Osteoblast (primary cell): ENCODE data around the gene KIRREL3. TPM values are rescaled to one million over a fixed set of nuclear protein-coding genes. Genes with fewer than 3 reads are reported as not detected.

Experiments used
- DNase-seq: peaks from one replicate; pipeline ENCODE4 v3.0.0; 2011; ENCODE audit warnings: low spot score, mixed read lengths; ENCODE audit not compliant: insufficient read length; ENCODE audit errors: missing footprints
- H2AFZ ChIP-seq: 2 replicates; pipeline ENCODE4 v1.6.0; 2011; ENCODE audit warnings: mild to moderate bottlenecking, low read length
- H3K27ac ChIP-seq: 2 replicates; pipeline ENCODE4 v1.5.1; 2011; ENCODE audit warnings: mild to moderate bottlenecking, low read depth, low read length, moderate library complexity
- H3K27me3 ChIP-seq: 2 replicates; pipeline ENCODE4 v1.6.0; 2012; ENCODE audit warnings: mild to moderate bottlenecking, control low read depth, inconsistent platforms, low read length, moderate library complexity; ENCODE audit not compliant: insufficient read depth
- H3K36me3 ChIP-seq: 2 replicates; pipeline ENCODE4 v1.5.1; 2011; ENCODE audit warnings: mild to moderate bottlenecking, low read length, control low read depth, moderate library complexity; ENCODE audit not compliant: insufficient read depth
- H3K4me1 ChIP-seq: 2 replicates; pipeline ENCODE4 v1.5.1; 2011; ENCODE audit warnings: mild to moderate bottlenecking, low read length, control low read depth, moderate library complexity; ENCODE audit not compliant: insufficient read depth
- H3K4me2 ChIP-seq: 2 replicates; pipeline ENCODE4 v1.6.0; 2011; ENCODE audit warnings: mild to moderate bottlenecking, low read length; ENCODE audit not compliant: insufficient read depth
- H3K4me3 ChIP-seq: fragments of 200-600 bp; sonication (generic); 3 replicates; pipeline ENCODE4 v1.5.1; 2012; ENCODE audit warnings: mild to moderate bottlenecking, low read length, inconsistent platforms; ENCODE audit not compliant: insufficient read depth
- H3K79me2 ChIP-seq: 2 replicates; pipeline ENCODE4 v1.6.0; 2012; ENCODE audit warnings: mild to moderate bottlenecking, low read length, control low read depth, inconsistent platforms; ENCODE audit not compliant: insufficient read depth
- H3K9me3 ChIP-seq: 2 replicates; pipeline ENCODE4 v1.5.1; 2011; ENCODE audit warnings: low read depth, low read length, control low read depth
- H4K20me1 ChIP-seq: 2 replicates; pipeline ENCODE4 v1.6.0; 2012; ENCODE audit warnings: mild to moderate bottlenecking, low read length, control low read depth; ENCODE audit not compliant: insufficient read depth
- total RNA-seq: library from RNA; depleted of rRNA; stranded (reverse); fragments of >200 nt; gene quantifications from 2 replicates; pipeline ENCODE4 v1.2.3, GENCODE V29; 2012
- TF ChIP-seq, protein P1 (sequence below): IDR thresholded peaks from 2 replicates; pipeline ENCODE4 v1.5.1; 2011; ENCODE audit warnings: mild to moderate bottlenecking, low read depth, low read length, moderate library complexity; ENCODE audit errors: extremely low read depth

Gene KIRREL3
- total RNA-seq, 1 donor, result 3.6 TPM

DNA sequence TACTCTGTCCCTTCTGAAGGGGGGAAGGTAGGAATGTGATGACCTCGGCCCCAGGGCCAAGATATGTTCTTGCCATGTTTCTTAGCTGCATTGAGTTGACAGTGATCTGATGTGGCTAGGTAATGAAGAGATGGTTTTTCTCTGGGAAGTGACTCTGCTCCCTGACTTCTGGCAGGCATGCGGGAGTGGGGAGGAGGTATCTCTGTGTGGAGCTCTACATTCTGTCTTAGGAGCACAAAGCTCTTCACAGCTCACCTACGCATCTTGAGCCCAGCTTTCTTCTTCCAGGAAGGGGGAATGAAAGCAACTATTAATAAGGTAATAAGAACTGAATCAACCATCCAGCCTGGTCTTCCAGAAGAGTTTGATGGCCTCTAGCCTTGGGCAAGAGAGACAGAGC is 404.1 kb downstream of the KIRREL3 start:
- H3K36me3 ChIP-seq, result no peaks in the 10 kb centered on the region
- H3K4me1 ChIP-seq, result peaks cover 3% of the 10 kb centered on the region
- H4K20me1 ChIP-seq, result peaks cover 3% of the 10 kb centered on the region
- no peak overlapping the region for H3K27ac ChIP-seq
- no peak overlapping the region for H3K4me2 ChIP-seq
- H3K9me3 ChIP-seq, result no peaks in the 10 kb centered on the region
- no peak overlapping the region for H2AFZ ChIP-seq
- no peaks in the 10 kb centered on the region for H3K27me3 ChIP-seq
- DNase-seq, result no peak
- H3K79me2 ChIP-seq, result no peaks in the 10 kb centered on the region
- no peak overlapping the region for H3K4me3 ChIP-seq
- TF ChIP-seq, protein P1, sequence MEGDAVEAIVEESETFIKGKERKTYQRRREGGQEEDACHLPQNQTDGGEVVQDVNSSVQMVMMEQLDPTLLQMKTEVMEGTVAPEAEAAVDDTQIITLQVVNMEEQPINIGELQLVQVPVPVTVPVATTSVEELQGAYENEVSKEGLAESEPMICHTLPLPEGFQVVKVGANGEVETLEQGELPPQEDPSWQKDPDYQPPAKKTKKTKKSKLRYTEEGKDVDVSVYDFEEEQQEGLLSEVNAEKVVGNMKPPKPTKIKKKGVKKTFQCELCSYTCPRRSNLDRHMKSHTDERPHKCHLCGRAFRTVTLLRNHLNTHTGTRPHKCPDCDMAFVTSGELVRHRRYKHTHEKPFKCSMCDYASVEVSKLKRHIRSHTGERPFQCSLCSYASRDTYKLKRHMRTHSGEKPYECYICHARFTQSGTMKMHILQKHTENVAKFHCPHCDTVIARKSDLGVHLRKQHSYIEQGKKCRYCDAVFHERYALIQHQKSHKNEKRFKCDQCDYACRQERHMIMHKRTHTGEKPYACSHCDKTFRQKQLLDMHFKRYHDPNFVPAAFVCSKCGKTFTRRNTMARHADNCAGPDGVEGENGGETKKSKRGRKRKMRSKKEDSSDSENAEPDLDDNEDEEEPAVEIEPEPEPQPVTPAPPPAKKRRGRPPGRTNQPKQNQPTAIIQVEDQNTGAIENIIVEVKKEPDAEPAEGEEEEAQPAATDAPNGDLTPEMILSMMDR, result no peak

DNA sequence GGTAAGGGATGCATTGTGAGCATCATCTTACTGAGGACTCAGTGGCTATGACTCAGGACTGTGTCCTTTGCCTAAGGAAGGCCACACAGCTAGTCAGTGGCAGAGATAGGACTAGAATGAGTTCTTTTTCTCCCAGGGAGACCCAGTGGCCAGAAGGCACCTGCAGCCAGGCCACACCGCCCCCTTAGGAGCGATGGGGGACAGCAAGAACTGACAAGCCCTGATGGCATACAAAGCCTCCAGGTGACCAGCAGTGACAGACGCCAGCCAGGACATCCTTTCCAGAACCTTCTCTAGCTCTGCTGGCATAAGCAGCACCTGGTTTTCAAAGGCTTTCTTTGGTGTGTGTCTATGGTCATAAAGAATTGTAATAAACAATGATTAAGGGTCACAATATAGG is 405.0 kb downstream of the KIRREL3 start:
- TF ChIP-seq, protein P1, result no peak
- peaks cover 3% of the 10 kb centered on the region for H3K4me1 ChIP-seq
- DNase-seq, result no peak
- no peak overlapping the region for H3K27ac ChIP-seq
- H3K4me3 ChIP-seq, result no peak overlapping the region
- no peak overlapping the region for H2AFZ ChIP-seq
- H3K9me3 ChIP-seq, result no peaks in the 10 kb centered on the region
- no peaks in the 10 kb centered on the region for H3K79me2 ChIP-seq
- H4K20me1 ChIP-seq, result peaks cover 3% of the 10 kb centered on the region
- H3K4me2 ChIP-seq, result no peak overlapping the region
- no peaks in the 10 kb centered on the region for H3K36me3 ChIP-seq
- H3K27me3 ChIP-seq, result no peaks in the 10 kb centered on the region

DNA sequence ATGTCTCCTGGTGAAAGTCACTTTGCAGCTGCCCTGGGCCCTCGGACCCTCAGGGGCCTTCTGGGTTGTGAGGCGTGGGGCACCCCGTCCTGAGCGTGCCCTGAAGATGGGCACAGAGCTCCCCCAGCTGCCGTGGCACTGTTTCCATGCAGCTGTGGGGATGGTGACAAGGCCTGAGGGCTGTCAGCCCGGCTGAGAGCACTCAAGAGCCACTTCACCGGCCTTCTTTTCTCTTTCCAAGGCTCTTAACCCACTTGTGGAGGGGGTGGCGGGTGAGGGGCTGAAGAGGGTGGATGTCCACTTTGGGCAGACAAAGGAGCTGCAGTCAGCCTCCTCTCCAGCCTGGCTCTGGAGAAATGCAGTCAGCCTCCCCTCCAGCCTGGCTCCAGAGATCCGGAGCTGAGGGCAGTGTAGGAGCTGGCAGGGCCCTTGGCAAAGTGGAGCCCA is 405.6 kb downstream of the KIRREL3 start:
- Histone ChIP-seq H3K36me3 (no peaks in the 10 kb centered on the region), H3K4me1 (peaks cover 3% of the 10 kb centered on the region), H3K9me3 (no peaks in the 10 kb centered on the region), H3K79me2 (no peaks in the 10 kb centered on the region), H4K20me1 (peaks cover 1% of the 10 kb centered on the region), H2AFZ (no peak overlapping the region), H3K27me3 (no peaks in the 10 kb centered on the region), H3K4me3 (no peak overlapping the region), H3K27ac (no peak overlapping the region), H3K4me2 (no peak overlapping the region)
- no peak for DNase-seq
- TF ChIP-seq, protein P1, result no peak

DNA sequence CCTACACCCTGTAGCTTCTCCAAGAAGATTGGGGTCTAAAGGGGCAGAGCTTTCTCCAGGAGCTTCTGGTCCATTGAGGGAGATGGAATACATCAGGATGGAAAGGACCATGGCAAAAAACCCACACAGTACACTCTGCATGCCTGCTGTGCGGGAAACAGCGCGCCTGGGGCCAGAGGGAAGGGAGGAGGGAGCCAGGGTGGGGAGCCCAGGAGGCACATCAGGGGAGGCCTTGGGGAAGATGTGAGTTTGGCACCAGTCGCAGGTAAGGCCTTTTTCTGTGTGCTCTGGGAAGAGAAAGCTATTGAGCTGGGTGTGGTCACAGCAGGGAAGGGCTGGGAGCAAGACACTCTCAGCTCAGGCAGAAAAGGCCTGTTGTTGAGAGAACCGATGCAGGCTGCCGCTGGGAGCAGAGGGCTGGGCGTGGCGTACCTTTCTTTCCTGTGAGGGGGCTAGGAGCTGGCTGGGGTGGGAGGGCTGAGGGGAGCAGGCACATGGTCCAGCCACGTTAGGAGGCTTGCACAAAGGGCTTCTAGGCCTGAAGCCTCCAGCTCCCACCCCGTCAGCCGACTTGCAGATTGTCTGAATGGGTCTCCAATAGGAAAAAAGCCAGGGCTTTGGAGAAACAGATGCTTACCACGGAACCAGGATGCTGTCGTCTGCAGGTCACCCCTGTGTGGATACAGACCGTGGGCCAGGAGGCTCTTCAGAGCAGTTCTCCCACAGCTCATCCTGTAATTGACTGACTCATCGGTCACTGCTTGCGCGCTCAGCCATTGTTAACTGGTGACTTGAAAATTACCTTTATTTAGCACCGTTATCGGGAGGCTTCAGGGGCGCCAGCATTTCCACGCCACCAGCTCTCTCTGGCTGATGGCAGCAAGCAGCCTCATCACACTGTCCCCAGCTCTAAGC is 407.8 kb downstream of the KIRREL3 start:
- no peak overlapping the region for H3K4me3 ChIP-seq
- TF ChIP-seq, protein P1, result no peak
- no peaks in the 10 kb centered on the region for H3K9me3 ChIP-seq
- H3K79me2 ChIP-seq, result no peaks in the 10 kb centered on the region
- H2AFZ ChIP-seq, result no peak overlapping the region
- H3K4me2 ChIP-seq, result no peak overlapping the region
- DNase-seq, result peak; percentile 37
- H4K20me1 ChIP-seq, result peaks cover 2% of the 10 kb centered on the region
- H3K36me3 ChIP-seq, result no peaks in the 10 kb centered on the region
- H3K4me1 ChIP-seq, result peaks cover 3% of the 10 kb centered on the region
- no peaks in the 10 kb centered on the region for H3K27me3 ChIP-seq
- H3K27ac ChIP-seq, result no peak overlapping the region
